DOHH2 (cell line): ENCODE results near the gene OLFM1.

Experiments
- CTCF ChIP-seq: fragments of 200-600 bp; sonication (generic); IDR thresholded peaks from one replicate; pipeline ENCODE4 v1.5.1; 2014; ENCODE audit warnings: antibody characterized with exemption, mild to moderate bottlenecking, low read depth, low read length; ENCODE audit not compliant: poor library complexity, severe bottlenecking
- EZH2phosphoT487 ChIP-seq: fragments of 200-600 bp; sonication (generic); IDR thresholded peaks from 2 replicates; pipeline ENCODE4 v1.6.1; 2017; ENCODE audit warnings: borderline replicate concordance, mild to moderate bottlenecking, antibody characterized with exemption, low read length, moderate library complexity, mixed read lengths

- TF ChIP-seq CTCF = no peak
- no peak for TF ChIP-seq EZH2phosphoT487
Measured at GRCh38 chr9:135038331-135038730, 49.1 kb upstream of the OLFM1 start.
